HG02763 (cell line): ENCODE data around the gene FKBP10.
A peak's percentile ranks its signal among the peaks of the same experiment; 100 is the strongest.
"Not testable (repeated sequence)": the region's sequence is repeated elsewhere in the genome, so short reads cannot be mapped to it uniquely, and the experiment has no call there.

Experiments
- ATAC-seq: cut with Tn5 transposase; IDR thresholded peaks from one replicate; pipeline ENCODE4 v1.9.1; 2021; ENCODE audit warnings: mild to moderate bottlenecking, moderate library complexity; ENCODE audit not compliant: unreplicated experiment

Gene FKBP10

GRCh38 chr17:41836550-41837196, 23.9 kb downstream of the FKBP10 start:
- no peak for ATAC-seq

GRCh38 chr17:41837761-41838538, 25.1 kb downstream of the FKBP10 start, which contains the start of gene KLHL10:
KLHL10 (plus strand) TSS chr17:41837825; CDS start chr17:41837933, 108 bp downstream.
- no peak for ATAC-seq

DNA sequence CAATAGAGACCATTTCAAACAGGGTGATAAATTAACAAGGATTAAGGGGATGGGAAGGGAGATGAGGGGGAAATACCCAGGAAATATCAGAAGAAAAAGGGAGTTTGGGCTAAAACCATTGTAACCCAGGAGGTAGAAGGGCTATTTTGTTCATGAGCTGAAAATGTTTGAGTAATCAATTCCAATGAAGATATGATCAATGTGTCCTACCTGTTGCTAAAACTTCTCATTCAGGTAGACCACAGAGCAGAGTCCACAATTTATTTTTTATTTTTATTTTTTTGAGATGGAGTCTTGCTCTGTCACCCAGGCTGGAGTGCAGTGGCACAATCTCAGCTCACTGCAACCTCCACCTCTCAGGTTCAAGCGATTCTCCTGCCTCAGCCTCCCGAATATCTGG, 26.6 kb downstream of the FKBP10 start:
- ATAC-seq, result not testable (repeated sequence)

DNA sequence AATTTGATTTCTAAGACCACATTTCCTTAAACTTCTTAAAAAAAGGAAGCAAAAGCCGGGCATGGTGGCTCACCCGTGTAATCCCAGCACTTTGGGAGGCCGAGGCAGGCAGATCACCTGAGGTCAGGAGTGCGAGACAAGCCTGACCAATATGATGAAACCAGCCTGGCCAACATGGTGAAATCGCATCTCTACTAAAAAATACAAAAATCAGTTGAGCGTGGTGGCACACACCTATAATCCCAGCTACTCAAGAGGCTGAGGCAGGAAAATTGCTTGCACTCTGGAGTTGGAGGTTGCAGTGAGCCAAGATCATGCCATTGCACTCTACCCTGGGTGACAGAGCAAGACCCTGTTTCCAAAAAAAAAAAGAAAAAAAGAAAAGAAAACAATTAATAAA, 28.0 kb downstream of the FKBP10 start:
- ATAC-seq, result not testable (repeated sequence)

GRCh38 chr17:41844971-41845370, 32.2 kb downstream of the FKBP10 start:
- ATAC-seq, result no peak

GRCh38 chr17:41848788-41849187, 36.0 kb downstream of the FKBP10 start:
- no peak for ATAC-seq

- ATAC-seq, result no peak
Measured at GRCh38 chr17:41849251-41849990, 36.6 kb downstream of the FKBP10 start.

DNA sequence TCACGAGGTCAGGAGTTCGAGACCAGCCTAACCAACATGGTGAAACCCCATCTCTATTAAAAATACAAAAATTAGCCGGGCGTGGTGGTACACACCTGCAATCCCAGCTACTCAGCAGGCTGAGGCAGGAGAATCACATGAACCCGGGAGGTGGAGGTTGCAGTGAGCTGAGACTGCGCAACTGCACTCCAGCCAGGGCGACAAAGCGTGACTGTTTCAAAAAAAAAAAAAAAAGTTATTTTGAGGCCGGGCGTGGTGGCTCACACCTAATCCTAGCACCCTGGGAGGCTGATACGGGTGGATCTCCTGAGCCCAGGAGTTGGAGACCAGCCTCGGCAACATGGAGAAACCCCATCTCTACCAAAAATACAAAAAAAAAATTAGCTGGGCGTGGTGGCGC, 38.6 kb downstream of the FKBP10 start:
- ATAC-seq, result not testable (repeated sequence)

GRCh38 chr17:41860254-41860931, 47.6 kb downstream of the FKBP10 start:
- ATAC-seq, result no peak

- no peak for ATAC-seq
Measured at GRCh38 chr17:41863074-41863848, 50.5 kb downstream of the FKBP10 start.

DNA sequence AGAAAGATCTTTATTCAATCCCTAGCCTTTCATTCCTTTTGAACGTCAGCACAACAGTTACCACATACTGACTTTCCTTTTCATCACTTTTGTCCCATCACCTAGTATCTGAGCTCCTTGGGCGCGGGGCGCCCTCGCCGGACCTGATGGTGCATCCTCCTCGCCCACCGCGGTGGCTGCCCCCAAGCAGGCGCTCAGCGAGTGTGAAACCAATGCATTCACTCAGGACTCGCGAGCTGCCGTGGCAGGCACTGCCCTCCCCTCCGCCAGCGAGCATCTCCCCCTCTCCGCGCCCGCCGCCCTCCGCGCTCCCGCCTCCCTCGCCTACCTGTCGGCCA, 51.7 kb downstream of the FKBP10 start:
- ATAC-seq, result no peak

GRCh38 chr17:41864836-41865595, 52.2 kb downstream of the FKBP10 start, which contains the start of gene KLHL11:
KLHL11 (minus strand) TSS chr17:41865423; CDS start chr17:41865370, 53 bp downstream.
- peak; percentile 83 for ATAC-seq

DNA sequence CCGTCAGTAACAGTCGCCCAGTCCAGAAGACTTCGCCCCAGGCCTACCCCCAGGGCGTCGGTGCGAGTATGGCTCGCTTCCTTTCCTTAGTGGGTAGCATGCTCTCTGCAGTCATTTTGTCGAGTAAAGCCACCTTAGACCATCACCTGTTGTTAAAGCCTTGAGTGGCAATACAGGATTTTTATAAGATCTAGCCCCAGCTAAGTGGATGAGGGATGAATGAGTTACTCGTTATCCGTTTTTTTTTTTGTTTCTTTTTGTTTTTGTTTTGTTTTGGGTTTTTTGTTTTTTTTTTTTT, 52.7 kb downstream of the FKBP10 start:
- ATAC-seq, result no peak

- no peak for ATAC-seq
Measured at GRCh38 chr17:41868568-41868967, 55.8 kb downstream of the FKBP10 start.

DNA sequence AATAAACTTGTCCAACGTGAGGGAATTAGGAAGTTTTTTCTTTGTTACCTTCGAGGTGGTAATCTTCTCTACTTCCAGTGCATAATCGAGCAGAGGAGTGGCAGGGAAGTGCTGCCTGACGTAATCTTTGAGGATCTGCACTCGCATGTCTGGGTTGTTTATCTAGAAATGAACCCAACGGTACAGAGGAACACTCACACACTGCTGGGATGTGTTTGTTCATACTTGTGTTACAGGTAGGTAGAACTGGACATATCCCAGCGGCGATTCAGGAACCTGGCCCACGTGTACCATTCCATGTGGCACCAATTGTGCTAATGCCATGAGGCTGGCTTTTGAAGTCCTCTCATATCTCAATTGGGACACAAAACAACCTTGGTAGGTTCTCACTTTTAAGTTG, 56.6 kb downstream of the FKBP10 start:
- ATAC-seq, result no peak

DNA sequence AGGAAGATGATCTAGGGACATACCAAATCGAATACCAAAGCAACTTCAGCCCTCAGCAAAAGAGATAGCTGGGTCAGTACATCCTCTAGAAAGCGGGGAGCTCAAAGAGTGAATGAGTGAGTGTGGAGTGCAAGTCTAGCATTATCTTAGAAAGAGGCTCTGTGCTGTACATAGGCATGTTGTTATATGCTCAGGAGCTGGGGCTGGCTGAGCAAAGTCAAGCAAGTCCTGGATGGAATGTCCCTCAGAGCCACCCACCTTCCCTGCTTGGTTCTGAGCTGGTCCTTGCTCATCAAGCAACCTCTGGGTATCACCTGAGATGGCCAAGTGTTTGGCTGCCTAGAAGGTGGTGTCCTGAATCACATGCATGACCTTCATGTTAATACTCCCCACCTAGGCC, 57.3 kb downstream of the FKBP10 start:
- no peak for ATAC-seq

DNA sequence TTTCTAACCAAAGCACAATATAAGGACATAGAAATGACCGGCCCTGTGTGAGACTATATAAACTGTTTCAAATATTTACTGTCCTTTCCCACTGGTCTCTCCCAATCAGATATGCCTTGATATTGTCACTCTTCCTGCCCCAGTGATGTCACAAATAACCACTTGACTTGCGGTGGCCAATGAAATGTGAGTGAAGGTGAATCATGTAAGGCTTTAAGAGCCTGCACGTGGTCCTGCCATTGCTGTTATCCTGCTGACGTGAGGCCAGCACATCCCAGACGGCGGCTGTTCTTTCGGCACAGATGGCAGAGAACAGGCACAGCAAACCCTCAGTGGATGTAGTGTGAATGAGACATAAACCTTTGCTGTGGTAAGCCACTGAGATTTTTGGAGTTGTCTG, 57.8 kb downstream of the FKBP10 start:
- no peak for ATAC-seq

GRCh38 chr17:41871789-41872188, 59.0 kb downstream of the FKBP10 start:
- no peak for ATAC-seq
